K562 (cell line): Measurements from ENCODE around the gene NAT14. TPM values are rescaled to one million over a fixed set of nuclear protein-coding genes. Genes with fewer than 3 reads are reported as not detected.

Source experiments
- CHD2 ChIP-seq: IDR thresholded peaks from 2 replicates; pipeline ENCODE4 v1.6.1; 2011; ENCODE audit warnings: low read depth, low read length
- CXXC5 ChIP-seq: fragments of 250-450 bp; sonication (Bioruptor Pico); IDR thresholded peaks from 2 replicates; pipeline ENCODE4 v1.8.0; 2022; ENCODE audit warnings: inconsistent platforms, mild to moderate bottlenecking, moderate library complexity
- ELF2 ChIP-seq: fragments of 250-450 bp; sonication (Bioruptor Pico); IDR thresholded peaks from 2 replicates; pipeline ENCODE4 v1.5.0; 2021; ENCODE audit warnings: mild to moderate bottlenecking
- ETV1 ChIP-seq: fragments of 450-650 bp; conservative IDR thresholded peaks from 2 replicates; pipeline ENCODE4 v1.6.1; 2016; ENCODE audit warnings: missing genetic modification characterization, control low read depth, low read depth, missing compliant biosample characterization
- GABPB1 ChIP-seq: sonication (generic); formaldehyde crosslinking; IDR thresholded peaks from 2 replicates; pipeline ENCODE4 v1.8.0; 2022; ENCODE audit warnings: mild to moderate bottlenecking, missing genetic modification reagents
- HMGN3 ChIP-seq: IDR thresholded peaks from 2 replicates; pipeline ENCODE4 v1.6.1; 2011; ENCODE audit warnings: borderline replicate concordance, low read depth, mild to moderate bottlenecking, mixed read lengths, low read length; ENCODE audit not compliant: insufficient read length; ENCODE audit errors: extremely low read depth
- MAZ ChIP-seq, 2 experiments: fragments of 450-650 bp in 1 of 2; sonication (generic) in 1 of 2; formaldehyde crosslinking; IDR thresholded peaks in 1 of 2; conservative IDR thresholded peaks in 1 of 2; 2 replicates each; pipeline versions ENCODE4 v1.4.0 to v1.5.0; 2020; ENCODE audit warnings: mild to moderate bottlenecking in 1 of 2, missing genetic modification reagents in 1 of 2
- MTA3 ChIP-seq: fragments of 450-650 bp; formaldehyde crosslinking; IDR thresholded peaks from 2 replicates; pipeline ENCODE4 v1.6.1; 2017; ENCODE audit warnings: mild to moderate bottlenecking, borderline replicate concordance
- MYC ChIP-seq, 2 experiments: fragments of 250-450 bp in 1 of 2; sonication (Bioruptor Pico) in 1 of 2; IDR thresholded peaks; 2 replicates each; pipeline versions ENCODE4 v1.5.1 to v1.6.1; 2012 to 2021; ENCODE audit warnings: low read depth in 2 of 2, borderline replicate concordance in 1 of 2, improper control_type of control experiment in 1 of 2, low read length in 1 of 2, mild to moderate bottlenecking in 1 of 2, moderate library complexity in 1 of 2
- RFX1 ChIP-seq: fragments of 450-650 bp; IDR thresholded peaks from 2 replicates; pipeline ENCODE4 v1.6.1; 2016; ENCODE audit warnings: mild to moderate bottlenecking, moderate library complexity
- RFX5 ChIP-seq: IDR thresholded peaks from 2 replicates; pipeline ENCODE4 v1.6.1; 2011; ENCODE audit warnings: low read depth, mild to moderate bottlenecking, improper control_type of control experiment, low read length
- TCF7L2 ChIP-seq: fragments of 150-350 bp; IDR thresholded peaks from 2 replicates; pipeline ENCODE4 v1.6.1; 2016; ENCODE audit warnings: low read depth, mild to moderate bottlenecking, low read length, moderate library complexity
- ZNF224 ChIP-seq: sonication (generic); formaldehyde crosslinking; IDR thresholded peaks from 2 replicates; pipeline ENCODE4 v1.8.0; 2022; ENCODE audit warnings: mild to moderate bottlenecking, missing genetic modification reagents
- ZNF354B ChIP-seq: fragments of 250-450 bp; sonication (Bioruptor Pico); IDR thresholded peaks from 2 replicates; pipeline ENCODE4 v1.4.0; 2020
- ZNF507 ChIP-seq: conservative IDR thresholded peaks from 2 replicates; pipeline ENCODE4 v1.6.1; 2017; ENCODE audit warnings: missing genetic modification characterization, missing compliant biosample characterization
- ZNF586 ChIP-seq: fragments of 450-650 bp; formaldehyde crosslinking; conservative IDR thresholded peaks from 2 replicates; pipeline ENCODE4 v1.4.0; 2020; ENCODE audit warnings: mild to moderate bottlenecking, moderate library complexity
- ZSCAN29 ChIP-seq: fragments of 450-650 bp; IDR thresholded peaks from 2 replicates; pipeline ENCODE4 v1.6.1; 2017
- polyA plus RNA-seq, 8 experiments: library from polyadenylated mRNA; depleted of rRNA in 4 of 8; stranded (reverse) in 5 of 8; unstranded in 3 of 8; fragments of >200 nt; fragmentation: Nextera tagmentation in 2 of 8; fragmentation: Illumina TruSeq in 1 of 8; extraction: Ambion mirVana in 2 of 8; extraction: Trizol in 1 of 8; gene quantifications; 2 replicates each; pipeline versions ENCODE4 v1.2.1 to v1.2.3, GENCODE V29; 2011 to 2014; ENCODE audit warnings: inconsistent platforms in 1 of 8, missing spikeins in 1 of 8
- total RNA-seq, 7 experiments: library from RNA; depleted of rRNA in 6 of 7; stranded (reverse); fragments of >200 nt in 6 of 7; fragmentation: Illumina TruSeq in 2 of 7; extraction: Trizol in 2 of 7; gene quantifications; 2 replicates each; pipeline versions ENCODE4 v1.2.1 to v1.2.3, GENCODE V29; 2011 to 2021; ENCODE audit warnings: low replicate concordance in 1 of 7
- TF ChIP-seq, protein P1 (sequence below): fragments of 450-650 bp; formaldehyde crosslinking; conservative IDR thresholded peaks from 2 replicates; pipeline ENCODE4 v1.4.0; 2022; ENCODE audit warnings: mild to moderate bottlenecking, missing genetic modification characterization
- TF ChIP-seq, protein P2 (sequence below): fragments of 250-450 bp; sonication (Bioruptor Pico); IDR thresholded peaks from 2 replicates; pipeline ENCODE4 v1.4.0; 2020
- TF ChIP-seq, protein P3 (sequence below): sonication (generic); formaldehyde crosslinking; IDR thresholded peaks from 2 replicates; pipeline ENCODE4 v1.8.0; 2022; ENCODE audit warnings: mild to moderate bottlenecking, low read depth, missing genetic modification reagents
- TF ChIP-seq, protein P4 (sequence below): sonication (generic); formaldehyde crosslinking; IDR thresholded peaks from 2 replicates; pipeline ENCODE4 v1.9.0; 2022; ENCODE audit warnings: mild to moderate bottlenecking, missing genetic modification reagents
- TF ChIP-seq, protein P5 (sequence below): sonication (generic); formaldehyde crosslinking; IDR thresholded peaks from 2 replicates; pipeline ENCODE4 v1.8.0; 2022; ENCODE audit warnings: mild to moderate bottlenecking, missing genetic modification reagents

NAT14 gene
- total and polyA plus RNA-seq, 9 of the 15 experiments (the other 6 are each of a cell fraction or from before 2014, with no cell fraction given) = 2.4 to 77.0 (median 26.7) TPM

DNA sequence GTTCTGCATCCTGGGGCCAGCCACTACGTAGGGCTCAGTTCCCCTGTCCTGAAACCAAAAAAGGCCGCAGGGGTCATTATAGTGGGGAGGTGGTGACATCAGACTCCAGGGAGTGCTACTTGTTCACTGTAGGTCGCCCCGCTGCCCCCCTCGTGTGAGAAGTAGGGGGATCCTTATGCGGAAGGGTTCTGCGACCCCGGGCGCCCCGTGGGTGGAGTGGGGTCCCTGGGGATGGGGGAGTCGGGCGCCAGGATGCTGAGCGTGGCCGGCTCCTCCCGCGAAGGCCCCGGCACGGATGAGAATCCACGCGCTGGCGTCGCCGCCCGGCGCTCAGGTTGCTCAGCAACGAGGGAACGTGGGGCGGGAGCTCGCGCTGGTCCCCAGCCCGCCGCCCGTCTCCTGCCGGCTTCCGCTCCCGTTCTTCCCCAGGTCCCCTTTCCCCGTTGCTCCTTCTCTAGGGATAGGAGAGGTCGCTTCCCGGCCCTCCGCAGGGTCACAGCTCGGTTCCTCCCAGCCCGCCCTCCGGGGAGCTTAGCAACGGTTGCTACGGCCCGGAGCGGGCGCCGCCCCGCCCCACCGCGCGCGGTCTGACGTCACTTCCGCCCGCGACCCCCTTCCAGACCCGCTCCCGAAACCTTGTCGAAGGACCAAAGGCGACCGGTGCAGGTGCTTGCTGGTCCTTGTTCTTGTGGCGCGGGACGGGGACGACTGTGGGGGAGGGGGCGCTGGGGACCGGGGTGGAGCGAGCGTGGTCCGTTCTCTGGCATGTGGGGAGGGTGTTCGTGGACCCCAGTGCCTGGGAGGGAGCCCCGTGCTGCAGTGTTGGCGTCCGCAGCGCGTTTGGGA is at the start of gene NAT14 (continued):
- TF ChIP-seq, protein P1, sequence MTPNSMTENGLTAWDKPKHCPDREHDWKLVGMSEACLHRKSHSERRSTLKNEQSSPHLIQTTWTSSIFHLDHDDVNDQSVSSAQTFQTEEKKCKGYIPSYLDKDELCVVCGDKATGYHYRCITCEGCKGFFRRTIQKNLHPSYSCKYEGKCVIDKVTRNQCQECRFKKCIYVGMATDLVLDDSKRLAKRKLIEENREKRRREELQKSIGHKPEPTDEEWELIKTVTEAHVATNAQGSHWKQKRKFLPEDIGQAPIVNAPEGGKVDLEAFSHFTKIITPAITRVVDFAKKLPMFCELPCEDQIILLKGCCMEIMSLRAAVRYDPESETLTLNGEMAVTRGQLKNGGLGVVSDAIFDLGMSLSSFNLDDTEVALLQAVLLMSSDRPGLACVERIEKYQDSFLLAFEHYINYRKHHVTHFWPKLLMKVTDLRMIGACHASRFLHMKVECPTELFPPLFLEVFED = peak; percentile 8; the same call in 1 of the 2 replicates
- TF ChIP-seq ZNF224 (CRISPR knock-in tag) (no peak), ZNF586 (no peak), MAZ (CRISPR knock-in tag; conservative IDR thresholded peaks at IDR 0.05 in 1 of 2, IDR thresholded peaks at IDR 0.05 in 1 of 2) (peak; percentile 81 to 83), GABPB1 (peak; percentile 98), MYC (IDR thresholded peaks at IDR 0.05; ENCODE audit: low read depth, low read length) (no peak; the same call in 1 of the 2 replicates), MYC (CRISPR knock-in tag; IDR thresholded peaks at IDR 0.05; ENCODE audit: borderline replicate concordance, low read depth) (no peak; the same call in 1 of the 2 replicates), ZNF354B (CRISPR knock-in tag) (no peak), HMGN3 (peak; percentile 49), RFX5 (no peak), ETV1 (tag) (peak; percentile 84), MTA3 (peak; percentile 82), RFX1 (peak; percentile 97), TCF7L2 (no peak), CXXC5 (CRISPR knock-in tag) (peak; percentile 73), ELF2 (CRISPR knock-in tag) (peak; percentile 34; the same call in 1 of the 2 replicates), ZNF507 (no peak), CHD2 (peak; percentile 11; the same call in 1 of the 2 replicates), ZSCAN29 (no peak)
- TF ChIP-seq, protein P2, sequence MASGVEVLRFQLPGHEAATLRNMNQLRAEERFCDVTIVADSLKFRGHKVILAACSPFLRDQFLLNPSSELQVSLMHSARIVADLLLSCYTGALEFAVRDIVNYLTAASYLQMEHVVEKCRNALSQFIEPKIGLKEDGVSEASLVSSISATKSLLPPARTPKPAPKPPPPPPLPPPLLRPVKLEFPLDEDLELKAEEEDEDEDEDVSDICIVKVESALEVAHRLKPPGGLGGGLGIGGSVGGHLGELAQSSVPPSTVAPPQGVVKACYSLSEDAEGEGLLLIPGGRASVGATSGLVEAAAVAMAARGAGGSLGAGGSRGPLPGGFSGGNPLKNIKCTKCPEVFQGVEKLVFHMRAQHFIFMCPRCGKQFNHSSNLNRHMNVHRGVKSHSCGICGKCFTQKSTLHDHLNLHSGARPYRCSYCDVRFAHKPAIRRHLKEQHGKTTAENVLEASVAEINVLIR = peak; percentile 81
- TF ChIP-seq, protein P3, sequence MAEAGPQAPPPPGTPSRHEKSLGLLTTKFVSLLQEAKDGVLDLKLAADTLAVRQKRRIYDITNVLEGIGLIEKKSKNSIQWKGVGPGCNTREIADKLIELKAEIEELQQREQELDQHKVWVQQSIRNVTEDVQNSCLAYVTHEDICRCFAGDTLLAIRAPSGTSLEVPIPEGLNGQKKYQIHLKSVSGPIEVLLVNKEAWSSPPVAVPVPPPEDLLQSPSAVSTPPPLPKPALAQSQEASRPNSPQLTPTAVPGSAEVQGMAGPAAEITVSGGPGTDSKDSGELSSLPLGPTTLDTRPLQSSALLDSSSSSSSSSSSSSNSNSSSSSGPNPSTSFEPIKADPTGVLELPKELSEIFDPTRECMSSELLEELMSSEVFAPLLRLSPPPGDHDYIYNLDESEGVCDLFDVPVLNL (CRISPR knock-in tag) = peak; percentile 54; the same call in 1 of the 2 replicates
- TF ChIP-seq, protein P4, sequence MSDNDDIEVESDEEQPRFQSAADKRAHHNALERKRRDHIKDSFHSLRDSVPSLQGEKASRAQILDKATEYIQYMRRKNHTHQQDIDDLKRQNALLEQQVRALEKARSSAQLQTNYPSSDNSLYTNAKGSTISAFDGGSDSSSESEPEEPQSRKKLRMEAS (CRISPR knock-in tag) = peak; percentile 43; the same call in 1 of the 2 replicates
- TF ChIP-seq, protein P5, sequence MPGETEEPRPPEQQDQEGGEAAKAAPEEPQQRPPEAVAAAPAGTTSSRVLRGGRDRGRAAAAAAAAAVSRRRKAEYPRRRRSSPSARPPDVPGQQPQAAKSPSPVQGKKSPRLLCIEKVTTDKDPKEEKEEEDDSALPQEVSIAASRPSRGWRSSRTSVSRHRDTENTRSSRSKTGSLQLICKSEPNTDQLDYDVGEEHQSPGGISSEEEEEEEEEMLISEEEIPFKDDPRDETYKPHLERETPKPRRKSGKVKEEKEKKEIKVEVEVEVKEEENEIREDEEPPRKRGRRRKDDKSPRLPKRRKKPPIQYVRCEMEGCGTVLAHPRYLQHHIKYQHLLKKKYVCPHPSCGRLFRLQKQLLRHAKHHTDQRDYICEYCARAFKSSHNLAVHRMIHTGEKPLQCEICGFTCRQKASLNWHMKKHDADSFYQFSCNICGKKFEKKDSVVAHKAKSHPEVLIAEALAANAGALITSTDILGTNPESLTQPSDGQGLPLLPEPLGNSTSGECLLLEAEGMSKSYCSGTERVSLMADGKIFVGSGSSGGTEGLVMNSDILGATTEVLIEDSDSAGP (CRISPR knock-in tag) = no peak
